CD4-positive, alpha-beta T cell treated with Interleukin-17A for 1 hour (primary cell): ENCODE measurements around the gene GRIK3.

Experiments used
- DNase-seq: peaks from one replicate; pipeline ENCODE4 v3.0.0-alpha.2; 2020

GRIK3 gene

DNA sequence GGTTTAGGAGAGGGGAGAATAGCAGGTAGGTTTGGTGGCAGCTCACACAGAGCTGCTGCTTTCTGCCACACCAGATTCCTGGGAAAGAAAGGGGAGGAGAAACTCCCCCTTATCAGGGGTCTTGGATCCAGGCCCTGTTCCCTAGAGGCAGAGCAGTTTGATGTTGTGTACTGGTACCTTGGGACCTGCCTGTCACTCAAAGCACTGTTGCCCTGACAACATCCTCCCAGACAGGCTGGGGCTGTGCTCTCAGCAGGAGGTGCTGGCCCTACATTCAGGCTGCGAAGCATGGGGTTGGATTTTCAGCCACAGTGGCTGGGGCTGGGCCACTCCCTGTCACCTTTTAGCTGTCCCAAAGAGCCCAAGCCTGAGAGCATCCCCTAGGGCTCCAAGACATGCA, 188.0 kb downstream of the GRIK3 start:
- no peak for DNase-seq

DNA sequence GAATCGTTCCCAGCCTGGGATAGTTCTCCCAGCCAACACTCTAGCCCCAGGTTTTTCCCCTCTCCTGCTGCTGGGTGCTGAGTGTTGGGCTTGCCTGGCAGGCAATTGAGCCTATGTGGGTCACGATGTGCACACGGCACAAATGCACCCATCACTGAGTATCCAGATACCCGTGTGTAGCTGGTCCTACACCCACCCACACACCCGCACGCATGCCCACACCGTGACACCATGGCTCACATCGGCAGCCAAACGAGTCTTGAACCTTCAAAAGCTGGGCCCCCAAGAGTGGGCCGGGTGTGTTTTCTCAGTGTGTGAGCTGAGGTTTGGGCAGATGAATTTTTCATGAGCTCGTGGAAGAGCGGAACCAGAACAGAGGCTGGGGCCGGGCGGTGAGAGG, 188.5 kb downstream of the GRIK3 start:
- DNase-seq, result no peak

- no peak for DNase-seq
These were observed 189.4 kb downstream of the GRIK3 start for GRCh38 chr1:36844917-36845316.

DNA sequence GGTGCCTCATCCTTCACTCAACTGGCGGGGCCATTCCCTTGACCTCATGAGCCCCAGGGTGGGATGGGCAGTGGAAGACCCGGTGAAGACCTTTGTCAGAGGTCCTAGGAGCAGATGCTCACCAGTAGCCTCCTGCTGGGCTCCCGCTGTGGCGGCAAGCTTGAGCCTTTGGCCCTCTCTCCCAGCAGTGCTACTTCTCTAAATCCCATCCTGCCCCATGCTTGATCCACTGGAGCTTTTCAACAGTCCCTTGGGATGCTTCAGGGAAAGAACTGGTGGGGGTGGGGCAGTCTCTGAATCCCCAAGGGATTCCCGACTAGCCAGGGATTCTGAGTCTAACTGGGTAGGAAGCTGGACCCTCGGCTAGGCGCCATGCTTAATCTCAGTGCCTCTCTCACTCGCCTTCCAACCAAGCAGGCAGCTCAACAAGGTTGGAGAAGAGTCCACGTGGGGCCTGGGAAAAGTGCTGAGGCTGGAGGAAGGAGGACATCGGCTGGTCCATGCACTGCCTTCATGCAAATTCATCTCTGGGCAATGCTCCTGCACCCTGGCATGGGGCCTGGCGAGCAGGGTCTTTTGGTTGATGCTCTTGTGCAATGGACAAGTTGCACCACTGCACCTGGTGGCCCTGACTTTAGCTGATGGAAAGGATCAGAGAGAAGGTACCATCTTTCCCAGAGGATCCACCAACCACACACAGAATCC, 190.3 kb downstream of the GRIK3 start:
- DNase-seq, result no peak

DNA sequence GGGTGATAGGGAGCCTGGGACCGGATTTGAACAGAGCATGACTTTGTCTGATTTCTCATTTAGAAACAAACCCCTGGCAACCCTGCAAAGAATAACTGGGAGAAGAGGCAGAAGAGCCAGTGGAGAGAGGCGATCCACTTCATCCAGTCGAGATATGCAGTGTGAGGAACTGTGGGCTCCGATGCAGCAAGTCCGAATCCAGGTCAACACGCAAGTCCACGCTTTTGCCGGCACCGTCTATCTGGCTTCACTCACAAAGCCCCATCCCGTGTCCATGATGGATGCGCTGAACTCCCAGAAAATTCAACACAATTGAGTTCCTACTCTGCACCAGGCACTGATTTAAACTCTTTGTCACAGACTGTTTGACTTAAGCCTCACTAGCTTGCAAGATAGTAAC, 191.3 kb downstream of the GRIK3 start:
- DNase-seq, result no peak

DNA sequence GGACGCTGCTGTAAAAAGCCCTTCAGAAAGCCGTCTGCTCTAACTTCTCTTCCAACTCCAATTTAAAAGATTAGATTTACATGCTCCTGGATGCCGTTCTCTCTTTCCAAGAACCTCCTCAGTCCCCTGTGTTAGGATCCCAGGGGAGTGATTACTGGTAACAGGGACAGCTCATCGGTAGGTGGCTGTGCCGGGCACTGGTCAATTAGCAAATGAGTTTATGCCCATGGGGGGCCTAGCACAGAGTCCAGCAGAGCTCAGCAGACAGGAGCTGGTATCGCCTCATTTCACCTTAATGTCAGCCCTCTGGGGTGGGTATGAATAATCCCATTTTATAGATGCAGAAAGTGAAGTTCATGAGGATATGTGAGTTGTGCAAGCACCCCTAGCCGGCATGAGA, 191.9 kb downstream of the GRIK3 start:
- DNase-seq, result no peak

- DNase-seq, result no peak
These were observed 194.8 kb downstream of the GRIK3 start for GRCh38 chr1:36839485-36839884.

DNA sequence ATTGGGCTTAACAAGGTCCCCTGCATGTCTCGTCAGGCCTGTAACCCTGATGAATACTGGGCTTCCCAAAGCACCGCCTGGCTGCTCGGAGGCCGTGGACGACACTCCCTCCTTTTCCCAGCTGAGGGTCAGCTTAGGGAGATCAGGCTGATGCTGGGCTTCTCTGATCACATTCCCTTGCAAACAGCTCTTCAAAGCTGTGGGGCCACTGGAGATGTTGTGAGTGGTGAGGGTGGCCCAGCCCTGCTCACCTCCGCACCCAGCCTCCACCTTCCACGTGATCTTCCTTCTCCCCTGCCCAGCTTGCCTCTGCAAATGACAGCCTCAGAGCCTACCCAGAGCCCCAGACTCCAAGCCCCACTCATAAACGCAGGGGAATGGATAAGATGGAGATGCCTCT, 195.4 kb downstream of the GRIK3 start:
- DNase-seq, result no peak

- no peak for DNase-seq
These were observed 197.4 kb downstream of the GRIK3 start for GRCh38 chr1:36836916-36837315.

DNA sequence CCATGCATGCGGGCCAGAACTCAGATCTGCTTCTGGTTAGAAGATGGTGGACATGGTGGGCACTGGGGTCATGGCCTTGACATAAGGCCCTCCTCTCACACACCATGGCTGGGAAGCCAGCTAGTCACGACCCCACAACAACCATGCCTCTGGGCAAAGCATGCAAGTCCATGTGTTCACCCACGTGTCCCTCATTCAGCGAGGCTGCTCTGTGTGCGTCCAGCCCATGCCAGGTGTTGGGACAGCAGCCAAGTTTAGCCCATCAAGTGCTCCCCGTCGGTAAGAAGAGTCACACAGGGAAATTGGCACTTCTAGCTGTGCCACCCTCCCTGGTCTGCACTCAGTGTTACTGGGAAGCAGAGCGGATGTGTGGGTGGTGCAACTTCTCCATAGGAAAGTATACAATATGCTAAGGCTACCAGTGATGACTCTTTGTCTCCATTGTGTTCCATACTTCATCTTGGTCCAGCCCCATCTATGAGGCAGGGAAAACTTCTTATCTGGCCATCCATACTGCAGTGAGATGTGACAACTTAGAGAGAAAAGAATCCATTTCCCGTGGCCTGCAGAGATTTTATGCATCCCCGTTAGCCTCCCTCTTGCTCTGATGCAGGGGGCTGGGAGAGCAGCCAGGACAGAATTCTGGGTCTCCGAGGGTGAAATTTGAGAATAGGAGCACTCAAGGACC, 198.0 kb downstream of the GRIK3 start:
- no peak for DNase-seq

- no peak for DNase-seq
These were observed 198.6 kb downstream of the GRIK3 start for GRCh38 chr1:36835696-36836095.

GRCh38 chr1:36835017-36835695, 199.2 kb downstream of the GRIK3 start:
- no peak for DNase-seq

GRCh38 chr1:36834586-36834985, 199.7 kb downstream of the GRIK3 start:
- DNase-seq, result no peak

GRCh38 chr1:36831186-36831810, 203.0 kb downstream of the GRIK3 start:
- DNase-seq, result no peak

DNA sequence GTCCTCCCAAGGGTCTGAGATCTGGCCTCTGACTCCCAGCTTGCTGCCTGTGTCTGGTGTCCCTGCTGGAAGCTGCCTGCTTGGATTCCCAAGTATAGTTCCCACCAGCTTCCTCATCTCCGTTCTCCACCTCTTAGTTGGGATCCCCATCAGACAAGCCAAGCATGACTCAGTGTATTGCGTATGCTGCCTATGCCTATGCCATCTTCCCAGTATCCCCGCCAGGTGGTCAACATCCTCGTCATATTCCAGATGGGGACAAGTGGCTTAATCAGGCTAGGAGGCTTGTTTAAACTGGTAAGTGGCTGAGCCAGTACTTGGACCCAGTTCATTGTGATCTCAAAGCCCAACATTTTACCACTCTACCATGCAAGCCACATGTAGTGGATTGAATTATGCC, 204.4 kb downstream of the GRIK3 start:
- DNase-seq, result no peak

GRCh38 chr1:36829066-36829465, 205.2 kb downstream of the GRIK3 start:
- DNase-seq, result no peak

DNA sequence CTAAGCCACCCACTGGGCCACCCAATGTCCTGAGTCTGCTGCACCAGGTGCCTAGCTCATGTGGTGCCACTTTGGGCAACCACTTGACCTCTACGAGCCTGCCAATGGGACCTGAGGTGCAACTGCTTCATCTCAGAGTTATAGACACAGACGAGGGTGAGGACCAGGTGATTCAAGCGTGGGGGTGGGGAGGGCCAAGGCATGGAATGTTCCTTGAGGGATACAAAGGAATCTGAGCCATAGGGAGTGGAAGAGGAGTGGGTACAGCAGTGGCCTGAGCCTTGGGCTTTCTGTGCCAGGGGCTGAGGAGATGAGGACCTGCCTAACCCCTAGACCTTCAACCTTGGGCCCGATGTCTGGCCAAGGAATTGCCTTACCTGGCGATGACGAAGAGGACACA, 209.1 kb downstream of the GRIK3 start:
- no peak for DNase-seq

GRCh38 chr1:36824390-36824861, 209.9 kb downstream of the GRIK3 start:
- DNase-seq, result no peak

GRCh38 chr1:36822648-36823047, 211.7 kb downstream of the GRIK3 start:
- no peak for DNase-seq

GRCh38 chr1:36821386-36821785, 212.9 kb downstream of the GRIK3 start:
- DNase-seq, result no peak

- DNase-seq, result no peak
These were observed 215.5 kb downstream of the GRIK3 start for GRCh38 chr1:36818771-36819170.

DNA sequence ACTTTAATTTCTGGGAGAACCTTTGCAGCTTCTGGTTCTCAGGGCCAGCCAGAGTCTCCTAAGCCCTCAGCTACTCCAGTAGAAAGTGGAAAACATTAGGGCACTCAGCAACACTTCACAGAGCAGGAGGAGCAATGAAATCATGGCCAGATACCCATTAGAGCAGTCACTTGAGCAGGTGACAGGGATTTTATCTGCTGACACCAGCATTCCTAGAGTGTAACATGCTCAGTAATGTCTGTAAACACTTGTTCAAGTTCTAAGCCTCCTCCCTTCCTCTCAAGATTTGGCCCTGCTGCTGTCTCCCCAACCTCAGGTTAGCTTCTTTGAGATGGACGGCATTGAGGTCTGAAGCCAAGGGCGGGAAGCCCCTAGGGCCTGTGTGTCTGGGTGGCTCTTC, 218.0 kb downstream of the GRIK3 start:
- no peak for DNase-seq

DNA sequence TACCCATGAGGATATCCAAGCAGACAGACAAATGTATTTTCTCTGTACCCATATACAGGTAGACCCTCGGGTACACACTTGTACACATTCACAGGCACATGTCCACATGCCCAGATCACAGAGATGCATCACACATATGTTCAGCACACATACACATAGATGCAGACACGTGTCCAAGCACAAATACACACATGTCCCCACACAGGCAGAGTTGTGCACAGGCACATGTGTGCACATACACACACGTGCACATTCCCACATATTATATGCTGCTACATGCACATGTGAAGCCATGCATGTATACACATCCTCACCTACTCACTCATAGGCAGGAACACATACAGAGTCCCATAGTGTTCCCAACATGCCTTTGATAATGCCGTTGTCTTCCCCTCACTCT, 219.5 kb downstream of the GRIK3 start:
- no peak for DNase-seq

GRCh38 chr1:36814083-36814482, 220.2 kb downstream of the GRIK3 start:
- DNase-seq, result no peak
